CD4-positive, alpha-beta T cell treated with Interleukin-2 at 100 ng/mL for 4 hours (primary cell): ENCODE measurements around the gene NPY.
"Not testable (repeated sequence)": the region's sequence is repeated elsewhere in the genome, so short reads cannot be mapped to it uniquely, and the experiment has no call there.

Source experiments
- DNase-seq: peaks from one replicate; pipeline ENCODE4 v3.0.0-alpha.2; 2020; ENCODE audit warnings: low spot score

NPY gene

GRCh38 chr7:24283897-24284698, at the start of gene NPY:
TSS of gene NPY (plus strand) at chr7:24284190. CDS start at chr7:24285241, 1,051 bp downstream.
- DNase-seq: no peak

- DNase-seq: no peak
These were observed 44.7 kb upstream of the NPY start for GRCh38 chr7:24239260-24239659.

- DNase-seq: no peak
These were observed 42.8 kb upstream of the NPY start for GRCh38 chr7:24241206-24241605.

DNA sequence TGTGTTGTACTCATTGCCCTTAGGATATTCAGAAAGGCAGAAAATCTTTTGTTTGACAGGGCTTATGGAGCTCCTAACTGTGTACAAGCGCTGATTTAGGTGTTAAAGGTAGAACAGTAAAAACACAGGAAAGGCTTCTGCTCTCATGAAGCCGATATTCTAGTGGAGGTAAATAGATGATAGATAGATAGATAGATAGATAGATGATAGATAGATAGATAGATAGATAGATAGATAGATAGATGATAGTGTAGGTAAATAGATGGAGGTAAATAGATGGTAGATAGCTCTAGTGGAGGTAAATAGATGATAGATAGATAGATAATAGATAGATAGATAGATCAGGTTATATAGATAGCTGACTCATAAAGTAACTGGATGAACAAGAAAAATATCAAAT, 39.4 kb upstream of the NPY start:
- DNase-seq: no peak

- no peak for DNase-seq
These were observed 38.6 kb upstream of the NPY start for GRCh38 chr7:24245362-24245761.

DNA sequence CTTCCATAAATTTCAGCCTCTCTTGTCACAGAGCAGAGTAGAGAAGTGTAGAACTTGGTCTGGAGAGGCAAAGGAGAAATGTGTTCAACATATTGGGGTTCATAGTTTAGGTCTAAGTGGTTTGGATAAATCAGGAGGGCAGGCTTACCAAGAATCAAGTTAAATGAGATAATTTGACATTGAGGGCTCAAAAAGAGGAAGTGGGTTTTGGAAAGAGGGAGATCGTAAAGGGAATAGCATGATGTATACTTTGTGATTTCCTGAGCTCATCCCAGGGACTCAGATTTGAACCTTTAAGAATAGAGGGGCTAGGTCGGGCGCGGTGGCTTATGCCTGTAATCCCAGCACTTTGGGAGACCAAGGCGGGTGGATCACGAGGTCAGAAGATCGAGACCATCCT, 34.7 kb upstream of the NPY start:
- no peak for DNase-seq

DNA sequence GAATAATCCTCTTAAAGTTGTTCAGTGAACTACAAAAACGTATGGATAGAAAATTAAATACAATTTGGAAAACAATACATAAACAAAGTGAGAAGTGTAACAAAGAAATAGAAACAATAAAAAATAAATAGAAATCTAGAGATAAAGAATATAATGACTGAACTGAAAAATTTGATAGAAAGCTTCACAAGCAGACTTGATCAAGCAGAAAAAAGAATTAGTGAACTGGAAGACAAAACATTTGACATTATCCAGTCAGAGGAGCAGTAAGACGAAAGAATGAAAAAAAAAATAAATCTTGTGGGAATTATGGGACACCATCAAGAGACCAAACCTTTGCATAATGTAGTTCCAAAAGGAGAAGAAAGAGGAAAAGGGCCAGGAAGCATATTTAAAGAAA, 32.4 kb upstream of the NPY start:
- DNase-seq: no peak

GRCh38 chr7:24255139-24255538, 28.9 kb upstream of the NPY start:
- peak; percentile 3 for DNase-seq

GRCh38 chr7:24258324-24258723, 25.7 kb upstream of the NPY start:
- DNase-seq: not testable (repeated sequence)

DNA sequence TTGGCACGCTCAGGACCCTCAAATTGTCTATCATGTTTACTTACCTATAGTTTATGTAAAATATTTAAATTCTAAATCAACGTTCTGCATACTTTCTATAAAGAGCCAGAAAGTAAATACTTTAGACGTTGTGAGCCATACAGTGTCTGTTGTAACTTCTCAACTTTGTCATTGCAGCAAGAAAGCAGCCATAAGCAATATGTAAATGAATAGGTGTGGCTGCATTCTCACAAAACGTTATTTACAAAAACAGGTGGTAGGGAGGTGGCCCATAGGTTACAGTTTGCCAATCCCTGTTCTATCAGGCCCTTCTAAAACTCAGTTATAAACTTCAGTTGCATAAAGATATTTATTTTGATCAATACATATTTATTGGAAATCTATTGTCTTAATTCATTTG, 12.1 kb upstream of the NPY start:
- no peak for DNase-seq

GRCh38 chr7:24279512-24279911, 4.5 kb upstream of the NPY start:
- DNase-seq: no peak

DNA sequence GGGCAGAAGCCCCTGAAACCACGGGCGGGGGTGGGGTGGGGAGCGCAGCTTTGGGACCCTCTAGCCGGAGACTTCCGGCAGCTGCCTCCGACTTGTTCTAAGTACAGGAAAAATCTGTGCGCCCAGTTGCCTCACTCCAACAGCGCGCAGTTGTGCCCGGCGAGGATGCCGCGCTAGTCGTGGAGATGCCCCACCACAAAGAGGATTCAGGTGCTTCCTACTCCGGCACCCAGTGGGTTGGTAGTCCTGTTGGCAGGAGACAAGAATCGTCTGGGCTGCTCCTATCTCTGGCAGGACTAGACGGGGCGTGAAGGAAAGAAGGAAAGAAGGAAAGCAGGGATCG, 465 bp upstream of the NPY start:
- DNase-seq: no peak

- DNase-seq: no peak
These were observed 913 bp downstream of the NPY start for GRCh38 chr7:24284699-24285506.

DNA sequence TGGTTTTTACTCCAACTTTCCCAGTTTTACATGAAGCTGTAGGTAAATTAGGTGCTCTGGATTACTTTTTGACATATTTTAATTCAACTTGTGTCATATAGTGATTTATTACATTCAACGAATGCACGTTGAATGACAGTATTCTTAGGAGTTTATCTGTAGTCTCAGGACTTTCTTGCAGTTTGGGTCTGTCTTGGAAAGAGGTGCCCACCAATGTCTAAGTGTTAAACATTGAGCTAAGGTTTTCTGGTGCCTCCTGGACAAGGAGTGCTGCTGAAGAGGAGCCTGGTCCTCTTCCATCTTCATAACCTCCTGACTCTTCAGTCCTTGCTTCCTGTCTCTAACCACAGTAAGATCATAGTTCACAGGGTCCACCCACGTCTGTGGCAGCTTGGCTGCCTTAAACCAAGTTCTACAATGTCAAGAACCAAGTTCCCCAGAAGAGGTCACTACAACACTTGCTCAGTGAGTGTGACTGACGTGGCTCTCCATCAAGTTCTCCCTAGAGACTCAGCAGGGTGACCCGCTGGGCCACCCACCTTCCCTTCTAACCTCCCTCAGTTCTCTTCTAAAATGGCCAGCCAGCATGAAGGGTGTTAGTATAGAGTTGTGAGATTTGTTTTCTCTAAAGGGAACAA, 6.1 kb downstream of the NPY start:
- DNase-seq: peak; percentile 38

GRCh38 chr7:24291271-24291670, 7.3 kb downstream of the NPY start:
- no peak for DNase-seq

DNA sequence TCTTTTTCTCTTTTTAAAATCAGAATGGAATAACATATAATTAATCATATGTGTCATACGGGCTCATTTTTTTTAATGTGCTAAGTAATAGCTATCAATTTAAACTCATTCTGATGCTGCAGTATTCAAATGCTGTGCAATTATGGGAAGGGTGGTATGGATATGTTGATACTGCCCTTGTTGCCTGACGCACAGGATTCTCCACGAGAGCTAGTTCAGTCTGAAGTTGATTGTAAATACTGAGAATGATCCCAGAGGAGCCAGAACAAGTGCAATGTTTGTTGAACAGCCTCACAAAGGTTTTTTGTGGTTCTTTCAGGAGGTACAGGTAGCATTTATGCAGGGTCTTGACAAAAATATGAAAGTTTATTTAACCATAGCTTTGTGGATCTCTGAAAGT, 13.4 kb downstream of the NPY start:
- no peak for DNase-seq

DNA sequence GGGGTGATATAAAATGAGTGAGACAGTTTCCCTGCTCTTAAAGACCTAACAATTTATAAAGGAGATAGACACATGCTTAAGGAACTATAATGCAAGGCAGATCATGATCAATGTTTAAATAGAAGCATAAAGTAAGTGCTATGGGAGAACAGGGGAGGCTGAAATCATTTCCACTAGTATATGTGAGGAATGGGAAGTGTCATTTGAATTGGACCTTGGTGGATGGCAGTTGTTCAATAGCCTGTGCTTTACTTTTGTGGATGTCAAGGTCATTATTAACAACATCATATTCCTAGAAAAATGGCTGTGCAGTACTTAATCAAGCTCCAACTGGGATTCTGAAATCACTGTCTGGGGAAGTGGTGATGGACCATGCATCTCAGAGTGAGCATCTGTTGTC, 14.7 kb downstream of the NPY start:
- DNase-seq: no peak

- no peak for DNase-seq
These were observed 15.2 kb downstream of the NPY start for GRCh38 chr7:24299192-24299591.

- no peak for DNase-seq
These were observed 17.7 kb downstream of the NPY start for GRCh38 chr7:24301703-24302102.

- no peak for DNase-seq
These were observed 20.6 kb downstream of the NPY start for GRCh38 chr7:24304494-24305095.

DNA sequence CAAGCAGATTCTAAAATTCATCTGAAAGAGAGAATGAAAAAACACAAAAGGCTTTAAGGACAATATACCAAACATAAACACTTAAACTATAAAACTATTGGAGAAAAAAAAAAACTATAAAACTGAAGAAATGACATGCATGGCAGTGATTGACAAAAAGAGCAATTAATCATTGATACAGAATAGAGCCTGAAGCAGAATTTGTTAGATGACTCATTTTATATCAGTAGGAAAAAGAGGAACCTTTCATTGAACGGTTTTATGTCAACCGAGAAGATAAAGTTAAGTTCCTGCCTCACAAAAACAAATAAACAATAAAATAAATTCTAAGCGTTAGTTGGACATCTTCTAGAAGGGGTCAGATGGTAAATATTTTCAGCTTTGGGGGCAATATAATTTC, 23.3 kb downstream of the NPY start:
- DNase-seq: no peak

DNA sequence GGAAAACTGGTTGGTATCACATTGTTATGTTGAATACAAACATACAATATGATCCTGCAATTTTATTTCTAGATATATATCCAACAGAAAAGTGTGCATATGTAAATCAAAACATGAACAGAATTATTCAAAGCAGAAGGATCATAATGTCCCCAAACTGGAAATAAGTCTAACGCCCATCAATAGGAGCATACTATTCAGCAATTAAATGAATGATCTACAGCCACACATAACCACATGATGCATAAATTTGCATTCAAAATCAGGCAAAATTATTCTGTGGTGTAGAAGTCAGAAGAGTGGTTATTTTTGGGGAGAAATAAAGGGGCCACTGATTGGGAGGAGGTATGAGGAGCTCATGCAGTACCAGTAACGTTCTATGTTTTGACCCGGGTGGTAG, 28.6 kb downstream of the NPY start:
- DNase-seq: no peak

- DNase-seq: no peak
These were observed 29.8 kb downstream of the NPY start for GRCh38 chr7:24313777-24314176.
